ENCODE data around the gene PRKCD.

- TF ChIP-seq, protein P1, sequence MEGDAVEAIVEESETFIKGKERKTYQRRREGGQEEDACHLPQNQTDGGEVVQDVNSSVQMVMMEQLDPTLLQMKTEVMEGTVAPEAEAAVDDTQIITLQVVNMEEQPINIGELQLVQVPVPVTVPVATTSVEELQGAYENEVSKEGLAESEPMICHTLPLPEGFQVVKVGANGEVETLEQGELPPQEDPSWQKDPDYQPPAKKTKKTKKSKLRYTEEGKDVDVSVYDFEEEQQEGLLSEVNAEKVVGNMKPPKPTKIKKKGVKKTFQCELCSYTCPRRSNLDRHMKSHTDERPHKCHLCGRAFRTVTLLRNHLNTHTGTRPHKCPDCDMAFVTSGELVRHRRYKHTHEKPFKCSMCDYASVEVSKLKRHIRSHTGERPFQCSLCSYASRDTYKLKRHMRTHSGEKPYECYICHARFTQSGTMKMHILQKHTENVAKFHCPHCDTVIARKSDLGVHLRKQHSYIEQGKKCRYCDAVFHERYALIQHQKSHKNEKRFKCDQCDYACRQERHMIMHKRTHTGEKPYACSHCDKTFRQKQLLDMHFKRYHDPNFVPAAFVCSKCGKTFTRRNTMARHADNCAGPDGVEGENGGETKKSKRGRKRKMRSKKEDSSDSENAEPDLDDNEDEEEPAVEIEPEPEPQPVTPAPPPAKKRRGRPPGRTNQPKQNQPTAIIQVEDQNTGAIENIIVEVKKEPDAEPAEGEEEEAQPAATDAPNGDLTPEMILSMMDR (IDR thresholded peaks at IDR 0.05): no peak
- no peak for TF ChIP-seq ZFX (IDR thresholded peaks at IDR 0.05; ENCODE audit: borderline replicate concordance)
These were observed 13.1 kb upstream of the PRKCD start for GRCh38 chr3:53147903-53148400.
